SJCRH30 (cell line): ENCODE data around the gene DGKQ. TPM values are rescaled to one million over a fixed set of nuclear protein-coding genes. Genes with fewer than 3 reads are reported as not detected.

Source experiments
- DNase-seq, 2 experiments: peaks; one replicate each; pipeline ENCODE4 v3.0.0-alpha.2; 2015 to 2020
- H3K27ac ChIP-seq: fragments of 250-450 bp; sonication (Bioruptor Pico); 2 replicates; pipeline ENCODE4 v1.5.1; 2020; ENCODE audit warnings: mild to moderate bottlenecking, moderate library complexity
- H3K27me3 ChIP-seq: fragments of 250-450 bp; sonication (Bioruptor Pico); 2 replicates; pipeline ENCODE4 v1.5.1; 2020; ENCODE audit warnings: mild to moderate bottlenecking, moderate library complexity
- H3K36me3 ChIP-seq: fragments of 250-450 bp; sonication (Bioruptor Pico); 2 replicates; pipeline ENCODE4 v1.5.1; 2020; ENCODE audit warnings: mild to moderate bottlenecking, moderate library complexity
- H3K4me1 ChIP-seq: fragments of 250-450 bp; sonication (Bioruptor Pico); 2 replicates; pipeline ENCODE4 v1.5.1; 2020; ENCODE audit warnings: mild to moderate bottlenecking, moderate library complexity
- H3K4me3 ChIP-seq: fragments of 250-450 bp; sonication (Bioruptor Pico); 2 replicates; pipeline ENCODE4 v1.5.1; 2020; ENCODE audit warnings: mild to moderate bottlenecking, moderate library complexity
- H3K9me3 ChIP-seq: fragments of 250-450 bp; sonication (Bioruptor Pico); replicated peaks from 2 replicates; pipeline ENCODE4 v1.5.1; 2020; ENCODE audit warnings: mild to moderate bottlenecking, moderate library complexity
- total RNA-seq: library from RNA; depleted of rRNA; stranded (reverse); fragments of >200 nt; shearing (Covaris generic); gene quantifications from 2 replicates; pipeline ENCODE4 v1.2.3, GENCODE V29; 2014

DGKQ gene
- total RNA-seq, 1 experiment from 2014 or later, result 2.8 TPM

GRCh38 chr4:1013225-1014073 is 40.1 kb upstream of the DGKQ start:
- no peak for DNase-seq
- Histone ChIP-seq H3K36me3 (peaks cover 13% of the 10 kb centered on the region; the same call in 1 of the 2 replicates), H3K27me3 (peaks cover 6% of the 10 kb centered on the region; the same call in 1 of the 2 replicates), H3K9me3 (no peaks in the 10 kb centered on the region), H3K4me3 (no peak overlapping the region), H3K4me1 (peaks cover 22% of the 10 kb centered on the region), H3K27ac (no peak overlapping the region)

GRCh38 chr4:1012034-1012739 is 38.8 kb upstream of the DGKQ start:
- peak; percentile 64 to 65 for DNase-seq
- Histone ChIP-seq H3K27ac (peak overlapping the region; percentile 72), H3K4me3 (peak overlapping the region; percentile 89), H3K36me3 (peaks cover 13% of the 10 kb centered on the region; the same call in 1 of the 2 replicates), H3K9me3 (no peaks in the 10 kb centered on the region), H3K27me3 (peaks cover 10% of the 10 kb centered on the region; the same call in 1 of the 2 replicates), H3K4me1 (peaks cover 18% of the 10 kb centered on the region)

DNA sequence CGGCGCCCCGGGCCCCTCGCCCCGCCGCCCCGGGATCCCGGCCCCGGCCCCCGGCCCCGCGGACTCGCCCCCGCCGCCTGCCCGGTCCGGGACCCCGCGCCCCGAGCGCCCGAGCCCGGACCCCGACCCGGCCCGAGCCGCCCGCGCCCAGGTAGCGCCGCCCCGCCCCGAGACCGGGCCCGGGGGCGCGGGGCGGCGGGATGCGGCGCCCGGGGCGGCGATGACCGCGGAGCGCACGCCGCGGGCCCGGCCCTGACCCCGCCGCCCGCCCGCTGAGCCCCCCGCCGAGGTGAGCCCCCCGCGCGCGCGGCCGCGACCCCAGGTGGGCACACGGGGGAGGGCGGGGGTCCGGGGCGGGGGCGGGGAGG is 38.3 kb upstream of the DGKQ start:
- H3K4me3 ChIP-seq, result no peak overlapping the region

GRCh38 chr4:1011022-1011665 is 37.8 kb upstream of the DGKQ start, which contains the start of gene FGFRL1:
Gene FGFRL1, plus strand, starts transcription at chr4:1011626. Its CDS starts 860 bp downstream, at chr4:1012486.
- peaks cover 18% of the 10 kb centered on the region for H3K4me1 ChIP-seq
- peak; percentile 93 to 94 for DNase-seq
- H3K9me3 ChIP-seq, result no peaks in the 10 kb centered on the region
- peak within 1 kb of the TSS; percentile 72 for H3K27ac ChIP-seq
- peaks cover 10% of the 10 kb centered on the region; the same call in 1 of the 2 replicates for H3K27me3 ChIP-seq
- peak within 1 kb of the TSS; percentile 89 for H3K4me3 ChIP-seq
- peaks cover 13% of the 10 kb centered on the region; the same call in 1 of the 2 replicates for H3K36me3 ChIP-seq

More for the DNA sequence above, 38.3 kb upstream of the DGKQ start:
- Histone ChIP-seq H3K27me3 (peaks cover 10% of the 10 kb centered on the region; the same call in 1 of the 2 replicates), H3K27ac (no peak overlapping the region), H3K36me3 (peaks cover 13% of the 10 kb centered on the region; the same call in 1 of the 2 replicates), H3K4me1 (peaks cover 18% of the 10 kb centered on the region), H3K9me3 (no peaks in the 10 kb centered on the region)
- DNase-seq, result no peak

DNA sequence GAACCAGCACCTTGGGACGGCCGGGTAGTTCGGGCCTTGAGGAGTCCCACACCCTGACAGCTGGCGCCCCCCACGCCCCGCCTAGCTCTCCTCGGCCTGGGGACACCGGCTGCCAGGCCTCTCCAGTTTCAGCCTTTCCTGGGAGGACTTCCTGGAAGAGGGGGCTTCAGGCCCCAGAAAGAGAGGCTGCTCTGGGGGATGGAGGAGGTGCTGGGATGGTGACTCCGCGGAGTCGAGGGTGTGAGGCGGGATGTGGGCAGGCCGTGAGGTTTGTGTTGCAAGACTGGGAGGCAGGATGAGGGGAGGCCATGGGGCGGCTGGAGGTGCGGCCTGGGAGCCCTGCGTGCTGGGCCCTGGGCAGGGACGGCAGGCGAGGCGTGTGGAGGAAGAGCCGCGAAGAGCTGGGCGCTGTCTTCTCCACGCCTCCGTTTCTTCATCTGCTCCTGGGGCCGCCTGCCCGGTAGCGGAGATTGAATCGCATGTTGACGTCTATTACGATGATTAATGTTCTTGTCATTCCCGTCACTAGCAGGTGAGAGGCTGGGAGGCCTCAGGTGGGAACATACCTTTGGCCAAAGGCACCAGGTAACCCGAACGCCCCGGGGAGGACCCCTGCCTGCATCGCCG is 37.1 kb upstream of the DGKQ start:
- Histone ChIP-seq H3K27me3 (peaks cover 10% of the 10 kb centered on the region; the same call in 1 of the 2 replicates), H3K27ac (no peak overlapping the region), H3K36me3 (peaks cover 13% of the 10 kb centered on the region; the same call in 1 of the 2 replicates), H3K4me3 (peak overlapping the region; percentile 59), H3K9me3 (no peaks in the 10 kb centered on the region), H3K4me1 (peaks cover 18% of the 10 kb centered on the region)
- peak; percentile 44 to 59 for DNase-seq

DNA sequence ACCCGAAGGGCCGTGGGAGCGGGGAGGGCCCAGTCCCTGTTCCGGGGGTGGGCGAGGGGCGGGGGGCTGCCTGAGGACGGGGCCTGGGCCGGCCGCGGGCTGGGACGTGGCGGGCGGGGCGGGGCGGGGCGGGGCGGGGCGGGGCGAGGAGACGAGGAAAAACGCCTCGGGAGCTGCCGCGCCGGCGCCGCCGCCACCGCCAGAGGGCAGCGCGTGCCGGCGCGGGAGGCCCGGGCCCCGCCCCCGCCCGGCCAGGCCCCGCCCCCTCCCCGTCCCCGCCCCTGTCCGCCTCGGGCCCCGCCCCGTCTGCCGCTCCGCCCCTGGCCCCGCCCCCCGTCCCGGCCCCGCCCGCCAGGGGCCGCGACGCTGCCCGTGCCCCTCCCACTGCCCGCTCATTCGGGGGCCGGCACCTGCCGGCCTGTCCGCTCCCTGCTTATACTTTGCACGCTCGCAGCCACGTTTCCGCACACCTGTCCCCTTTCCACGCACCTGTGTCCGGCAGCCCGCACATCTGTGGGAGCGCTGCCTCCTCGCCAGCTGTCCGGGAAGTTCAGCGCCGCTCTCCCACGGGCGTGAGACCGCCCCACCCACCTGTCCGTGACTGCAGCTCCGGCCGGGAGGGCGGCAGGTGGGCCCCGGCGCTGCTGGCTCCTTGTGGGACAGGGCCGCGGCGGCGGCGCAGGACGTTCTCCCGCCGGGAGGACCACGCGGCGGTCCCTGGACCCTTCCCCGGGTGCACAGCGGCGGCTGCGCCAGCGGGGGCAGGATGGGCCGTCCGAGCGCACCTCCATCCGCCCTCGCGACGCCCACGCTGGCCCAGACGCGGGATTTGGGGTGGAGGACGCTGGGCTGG is 36.4 kb upstream of the DGKQ start:
- DNase-seq, result peak; percentile 57 to 66

GRCh38 chr4:1008840-1009541 is 35.6 kb upstream of the DGKQ start:
- DNase-seq, result peak in 1 of 2 experiments; percentile 48
- Histone ChIP-seq H3K36me3 (peaks cover 11% of the 10 kb centered on the region; the same call in 1 of the 2 replicates), H3K4me1 (peaks cover 18% of the 10 kb centered on the region), H3K9me3 (no peaks in the 10 kb centered on the region), H3K27ac (no peak overlapping the region), H3K4me3 (peak overlapping the region; percentile 59), H3K27me3 (peaks cover 10% of the 10 kb centered on the region; the same call in 1 of the 2 replicates)

More for the DNA sequence above, 36.4 kb upstream of the DGKQ start:
- peaks cover 18% of the 10 kb centered on the region for H3K4me1 ChIP-seq
- no peak overlapping the region for H3K27ac ChIP-seq
- H3K27me3 ChIP-seq, result peaks cover 10% of the 10 kb centered on the region; the same call in 1 of the 2 replicates
- peaks cover 13% of the 10 kb centered on the region; the same call in 1 of the 2 replicates for H3K36me3 ChIP-seq
- H3K9me3 ChIP-seq, result no peaks in the 10 kb centered on the region
- peak overlapping the region; percentile 59 for H3K4me3 ChIP-seq

DNA sequence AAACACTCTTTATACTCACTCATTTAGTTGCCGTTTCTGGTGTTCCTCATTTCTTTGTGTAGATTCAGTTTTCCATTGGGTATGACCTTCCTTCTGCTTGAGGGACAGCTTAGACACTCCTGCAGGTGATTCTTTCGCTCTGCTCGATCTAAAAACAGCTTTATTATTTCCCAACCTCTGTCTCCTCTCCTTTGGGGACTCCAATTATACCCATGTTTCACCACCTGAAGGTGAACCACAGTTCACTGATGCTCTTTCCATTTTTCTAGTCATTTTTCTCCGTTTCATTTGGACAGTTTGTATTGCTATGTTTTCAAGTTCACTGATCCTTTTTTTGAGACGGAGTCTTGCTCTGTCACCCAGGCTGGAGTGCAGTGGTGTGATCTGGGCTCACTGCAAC is 33.5 kb upstream of the DGKQ start:
- H3K36me3 ChIP-seq, result no peaks in the 10 kb centered on the region
- H3K27me3 ChIP-seq, result peaks cover 10% of the 10 kb centered on the region; the same call in 1 of the 2 replicates
- no peak overlapping the region for H3K4me3 ChIP-seq
- DNase-seq, result no peak
- H3K4me1 ChIP-seq, result peaks cover 18% of the 10 kb centered on the region
- no peaks in the 10 kb centered on the region for H3K9me3 ChIP-seq
- no peak overlapping the region for H3K27ac ChIP-seq

DNA sequence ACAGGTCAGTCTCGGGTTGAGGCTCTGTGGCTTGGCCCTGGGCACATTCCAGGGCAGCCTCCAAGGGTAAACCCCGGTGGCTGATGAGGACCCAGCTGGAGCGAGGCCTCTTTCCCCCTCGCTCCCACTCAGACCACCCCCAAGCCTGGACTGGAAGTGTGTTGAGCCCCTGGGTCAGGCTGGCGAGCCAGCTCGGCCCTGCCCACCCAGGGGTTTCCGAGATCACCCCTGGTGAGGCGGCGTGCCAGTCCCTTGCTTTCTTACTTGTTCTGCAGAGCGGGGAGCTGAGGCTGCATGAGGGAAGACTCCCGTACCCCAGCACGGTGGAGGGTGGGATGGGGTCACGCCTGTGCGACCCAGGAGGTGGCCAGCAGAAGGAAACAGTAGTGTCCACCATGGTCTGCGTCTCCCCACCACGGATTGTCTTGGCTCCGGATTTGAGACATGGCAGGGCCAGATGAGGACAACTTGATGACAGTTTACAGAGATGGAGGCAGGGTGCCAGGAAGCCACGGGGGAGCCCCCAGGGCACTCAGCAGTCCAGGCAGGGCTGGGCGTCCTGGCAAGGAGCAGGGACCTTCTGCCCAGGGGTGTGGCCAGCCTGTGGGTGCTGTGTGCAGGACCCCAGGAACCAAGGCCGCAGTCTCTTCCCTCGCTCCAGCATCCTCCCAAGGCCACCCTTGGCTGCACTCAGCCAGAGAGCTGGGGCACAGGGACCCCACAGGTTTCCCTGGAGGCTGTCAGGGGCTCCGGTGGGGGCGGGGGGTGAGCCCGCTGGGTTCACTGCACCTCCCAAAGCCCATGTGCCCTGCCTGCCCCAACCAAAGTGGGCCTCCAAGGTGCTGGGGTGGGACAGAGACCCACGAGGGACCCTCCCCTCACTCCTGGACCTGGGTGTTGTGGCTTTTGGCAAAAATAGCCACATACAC is 31.5 kb upstream of the DGKQ start:
- H3K9me3 ChIP-seq, result no peaks in the 10 kb centered on the region
- H3K4me3 ChIP-seq, result no peak overlapping the region
- H3K27me3 ChIP-seq, result peaks cover 4% of the 10 kb centered on the region; the same call in 1 of the 2 replicates
- no peaks in the 10 kb centered on the region for H3K36me3 ChIP-seq
- no peak for DNase-seq
- peaks cover 5% of the 10 kb centered on the region; the same call in 1 of the 2 replicates for H3K4me1 ChIP-seq
- no peak overlapping the region for H3K27ac ChIP-seq

DNA sequence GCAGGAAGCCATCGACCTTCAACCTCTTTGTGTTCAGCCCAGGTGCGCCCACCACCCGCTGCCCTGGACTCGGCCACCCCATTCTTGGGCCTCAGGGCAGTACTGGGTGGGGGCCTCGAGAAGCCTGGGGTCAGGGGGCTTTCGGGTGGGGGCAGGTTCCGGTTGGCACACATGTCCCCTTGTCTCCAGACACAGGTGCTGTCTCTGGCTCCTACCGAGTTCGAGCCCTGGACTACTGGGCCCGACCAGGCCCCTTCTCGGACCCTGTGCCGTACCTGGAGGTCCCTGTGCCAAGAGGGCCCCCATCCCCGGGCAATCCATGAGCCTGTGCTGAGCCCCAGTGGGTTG is 30.7 kb upstream of the DGKQ start:
- Histone ChIP-seq H3K4me1 (peaks cover 2% of the 10 kb centered on the region; the same call in 1 of the 2 replicates), H3K27me3 (peaks cover 4% of the 10 kb centered on the region; the same call in 1 of the 2 replicates), H3K27ac (no peak overlapping the region), H3K9me3 (no peaks in the 10 kb centered on the region), H3K36me3 (no peaks in the 10 kb centered on the region), H3K4me3 (no peak overlapping the region)
- DNase-seq, result no peak

DNA sequence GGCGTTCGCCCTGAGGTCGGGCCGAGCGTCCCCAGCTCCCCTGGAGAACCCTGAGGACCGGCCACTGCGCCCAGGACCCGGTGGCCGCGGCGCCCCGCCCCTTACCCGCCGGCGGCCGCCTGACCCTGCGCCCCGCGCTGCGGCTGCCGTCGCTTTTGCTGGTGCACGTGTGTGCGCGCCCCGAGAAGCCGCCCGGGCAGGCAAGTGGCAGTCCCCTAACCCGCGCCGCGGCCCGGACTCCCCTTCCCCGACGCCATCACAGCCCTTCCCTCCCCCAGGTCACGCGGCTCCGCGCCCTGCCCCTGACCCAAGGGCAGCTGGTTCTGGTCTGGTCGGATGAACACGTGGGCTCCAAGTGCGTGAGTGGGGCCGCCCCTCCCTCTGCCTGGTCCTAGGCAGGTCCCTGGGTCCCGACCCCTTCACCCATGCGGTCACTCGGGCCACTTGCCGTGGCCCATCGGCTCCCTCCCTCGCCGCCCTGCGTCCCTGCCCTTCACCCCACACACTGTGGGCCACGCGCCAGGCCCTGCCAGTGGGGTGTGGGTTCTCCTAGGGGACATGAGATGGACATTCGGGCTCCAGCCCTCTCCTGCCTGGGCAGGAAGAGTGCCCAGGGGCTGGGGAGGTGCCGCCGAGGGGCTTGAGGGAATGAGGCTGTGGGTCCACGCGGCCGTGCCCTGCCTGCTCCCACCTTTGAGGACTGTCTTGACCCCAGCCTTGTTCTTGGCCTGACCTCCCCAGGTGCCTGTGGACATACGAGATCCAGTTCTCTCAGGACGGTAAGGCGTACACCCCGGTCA is 30.1 kb upstream of the DGKQ start:
- Histone ChIP-seq H3K36me3 (no peaks in the 10 kb centered on the region), H3K4me1 (no peaks in the 10 kb centered on the region), H3K27me3 (peaks cover 4% of the 10 kb centered on the region; the same call in 1 of the 2 replicates), H3K4me3 (no peak overlapping the region), H3K9me3 (no peaks in the 10 kb centered on the region), H3K27ac (no peak overlapping the region)
- DNase-seq, result no peak
